Measurements from ENCODE around the gene SLC44A5.

DNA sequence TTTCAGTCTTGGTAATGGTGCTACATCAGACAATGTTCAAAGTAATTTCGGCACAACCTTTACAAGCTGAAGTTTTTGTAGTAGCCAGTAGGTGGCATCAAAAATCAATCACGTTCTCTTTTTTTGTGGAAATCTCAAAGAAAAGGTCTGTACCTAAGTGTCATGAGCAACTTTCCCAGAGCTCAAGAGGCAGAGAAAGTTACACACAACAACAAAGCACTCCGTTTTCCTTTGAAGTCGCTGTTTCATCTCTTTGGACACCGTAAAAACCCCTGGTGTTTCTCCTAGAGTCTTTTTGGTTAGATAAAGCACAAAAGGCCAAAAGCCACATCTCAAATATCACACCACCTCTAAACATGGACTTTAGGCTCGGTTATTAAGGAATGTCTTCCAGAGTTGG, 345.1 kb downstream of the SLC44A5 start:
- no peak for TF ChIP-seq POLR2A (IDR thresholded peaks at IDR 0.05; ENCODE audit: low read length)
- no peak for TF ChIP-seq GATA1 (IDR thresholded peaks at IDR 0.05; ENCODE audit: low read depth, low read length)

Data from erythroblast (primary cell).